ENCODE measurements around the gene CALD1. TPM values are rescaled to one million over a fixed set of nuclear protein-coding genes. Genes with fewer than 3 reads are reported as not detected.
A peak's percentile ranks its signal among the peaks of the same experiment; 100 is the strongest.

Gene CALD1
- total and polyA plus RNA-seq, 10 donors: 42.4 to 333 (median 212) TPM

DNA sequence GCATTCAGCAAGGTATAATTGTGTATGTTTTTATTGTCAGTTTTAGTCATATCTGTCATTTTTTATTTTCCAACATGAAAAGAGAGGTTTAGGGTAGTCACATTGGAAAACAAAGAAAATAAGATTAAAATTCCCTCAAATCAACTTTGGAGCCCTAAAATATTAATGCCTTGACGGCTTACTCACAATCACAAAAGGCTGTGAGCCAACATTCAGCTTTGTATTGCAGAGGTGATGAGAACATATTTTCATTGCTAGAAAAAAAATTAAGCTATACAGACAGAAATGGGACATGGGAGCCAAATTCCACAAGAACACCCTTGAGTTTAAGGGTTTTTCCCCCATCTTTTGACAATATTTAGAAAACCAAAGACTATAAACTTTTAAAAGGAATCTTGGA, 30.2 kb downstream of the CALD1 start:
- TF ChIP-seq, protein P1, sequence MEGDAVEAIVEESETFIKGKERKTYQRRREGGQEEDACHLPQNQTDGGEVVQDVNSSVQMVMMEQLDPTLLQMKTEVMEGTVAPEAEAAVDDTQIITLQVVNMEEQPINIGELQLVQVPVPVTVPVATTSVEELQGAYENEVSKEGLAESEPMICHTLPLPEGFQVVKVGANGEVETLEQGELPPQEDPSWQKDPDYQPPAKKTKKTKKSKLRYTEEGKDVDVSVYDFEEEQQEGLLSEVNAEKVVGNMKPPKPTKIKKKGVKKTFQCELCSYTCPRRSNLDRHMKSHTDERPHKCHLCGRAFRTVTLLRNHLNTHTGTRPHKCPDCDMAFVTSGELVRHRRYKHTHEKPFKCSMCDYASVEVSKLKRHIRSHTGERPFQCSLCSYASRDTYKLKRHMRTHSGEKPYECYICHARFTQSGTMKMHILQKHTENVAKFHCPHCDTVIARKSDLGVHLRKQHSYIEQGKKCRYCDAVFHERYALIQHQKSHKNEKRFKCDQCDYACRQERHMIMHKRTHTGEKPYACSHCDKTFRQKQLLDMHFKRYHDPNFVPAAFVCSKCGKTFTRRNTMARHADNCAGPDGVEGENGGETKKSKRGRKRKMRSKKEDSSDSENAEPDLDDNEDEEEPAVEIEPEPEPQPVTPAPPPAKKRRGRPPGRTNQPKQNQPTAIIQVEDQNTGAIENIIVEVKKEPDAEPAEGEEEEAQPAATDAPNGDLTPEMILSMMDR (IDR thresholded peaks at IDR 0.05 in 8 of 11, conservative IDR thresholded peaks at IDR 0.05 in 3 of 11): no peak
- TF ChIP-seq POLR2A (IDR thresholded peaks at IDR 0.05): no peak
- Histone ChIP-seq H3K27me3 (replicated peaks in 1 of 7) (peaks cover 0 to 5% (median 0%) of the 10 kb centered on the region in 7 donors), H3K4me1 (peaks cover 0 to 33% (median 6%) of the 10 kb centered on the region in 6 donors), H3K9me3 (no peaks in the 10 kb centered on the region), H3K36me3 (no peaks in the 10 kb centered on the region), H3K4me3 (no peak overlapping the region), H3K27ac (no peak overlapping the region)
- 71 to 89% (median 81%) methylated on average over 1 of the region's 1 CpG for WGBS, 5 donors
- DNase-seq: no peak
- intact Hi-C loops (cut with DNase I; ENCODE audit: low total_unique reads): no loop called here

DNA sequence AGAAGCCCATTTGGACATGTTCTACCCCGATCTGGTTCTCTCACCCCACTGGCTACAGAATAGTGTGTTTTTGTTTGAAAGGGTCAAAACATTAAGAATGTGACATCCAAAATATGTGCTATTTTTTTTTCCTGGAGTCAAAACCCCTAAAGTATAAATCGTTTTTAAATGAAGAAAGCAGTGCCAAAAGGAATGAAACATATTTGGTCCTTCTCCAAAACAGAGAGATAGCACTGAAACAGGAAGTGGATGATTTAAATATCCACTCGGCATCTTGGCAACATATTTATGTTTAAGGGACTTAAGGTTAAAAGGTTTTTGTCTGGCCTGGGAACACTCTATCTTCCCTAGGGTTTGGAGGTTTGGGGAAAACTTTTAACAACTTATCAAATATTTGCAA, 32.3 kb downstream of the CALD1 start:
- H3K4me1 ChIP-seq: peaks cover 0 to 26% (median 6%) of the 10 kb centered on the region in 6 donors
- TF ChIP-seq POLR2AphosphoS5 (IDR thresholded peaks at IDR 0.05) (no peak), POLR2A (IDR thresholded peaks at IDR 0.05) (no peak)
- TF ChIP-seq, protein P1 (IDR thresholded peaks at IDR 0.05 in 8 of 11, conservative IDR thresholded peaks at IDR 0.05 in 3 of 11): no peak
- H3K27me3 ChIP-seq (replicated peaks in 1 of 7): peaks cover 0 to 5% (median 0%) of the 10 kb centered on the region in 7 donors
- H3K27ac ChIP-seq: peak overlapping the region in 3 of 8 donors; percentile 21 to 52 (median 21)
- WGBS, 5 donors: 36 to 57% (median 44%) methylated on average over 3 of the region's 3 CpGs
- no peak for DNase-seq
- H3K4me3 ChIP-seq: no peak overlapping the region
- H3K9me3 ChIP-seq: no peaks in the 10 kb centered on the region
- no peaks in the 10 kb centered on the region for H3K36me3 ChIP-seq
- intact Hi-C loops (cut with DNase I; ENCODE audit: low total_unique reads): no loop called here

DNA sequence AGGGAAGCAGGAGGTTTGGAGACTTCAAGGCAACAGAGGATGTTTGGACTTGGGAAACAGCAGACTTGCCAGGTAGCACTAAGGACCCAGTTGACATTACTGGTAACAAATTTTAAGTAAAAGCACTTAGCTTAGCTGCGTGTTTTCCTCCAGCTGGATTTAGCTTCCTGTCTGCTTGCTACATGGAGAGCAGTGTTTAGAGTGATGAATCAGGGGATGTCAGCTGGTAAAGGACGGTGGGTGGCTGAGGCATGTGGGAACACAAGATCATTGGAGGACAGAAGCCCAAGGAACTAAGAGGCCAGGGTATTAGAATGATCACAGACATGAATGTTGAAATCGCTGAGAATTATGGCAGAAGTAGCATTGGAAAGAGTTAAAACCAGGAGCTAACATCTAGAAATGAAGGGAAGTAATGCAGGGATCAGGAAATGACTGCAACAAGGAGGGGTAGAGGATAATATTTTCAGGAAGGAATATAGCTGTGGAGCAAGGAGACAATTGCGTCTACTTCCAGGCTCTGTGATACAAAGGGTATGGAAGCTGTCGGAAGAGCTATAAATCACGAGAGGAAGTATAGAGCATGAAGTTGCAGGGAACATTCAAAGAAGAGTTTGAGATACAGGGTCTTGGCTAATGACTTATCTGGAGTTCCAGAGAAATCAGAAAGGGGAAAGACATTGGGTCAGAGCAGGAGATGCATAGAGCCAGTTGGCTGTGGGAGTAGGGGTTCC, 34.4 kb downstream of the CALD1 start:
- Histone ChIP-seq H3K27me3 (replicated peaks in 1 of 7) (peaks cover 0 to 5% (median 0%) of the 10 kb centered on the region in 7 donors), H3K4me1 (peaks cover 0 to 26% (median 6%) of the 10 kb centered on the region in 6 donors), H3K9me3 (no peaks in the 10 kb centered on the region), H3K4me3 (no peak overlapping the region), H3K27ac (peak overlapping the region in 5 of 8 donors; percentile 33 to 52 (median 42)), H3K36me3 (peaks cover 0 to under 1% (median 0%) of the 10 kb centered on the region in 6 donors)
- no peak for DNase-seq
- 48 to 65% (median 60%) methylated on average over 6 of the region's 6 CpGs for WGBS, 5 donors
- intact Hi-C loops (cut with DNase I; ENCODE audit: low total_unique reads): no loop called here
- TF ChIP-seq POLR2AphosphoS5 (IDR thresholded peaks at IDR 0.05): peak in 1 of 3 donors; percentile 31
- TF ChIP-seq, protein P1 (IDR thresholded peaks at IDR 0.05 in 8 of 11, conservative IDR thresholded peaks at IDR 0.05 in 3 of 11): no peak

DNA sequence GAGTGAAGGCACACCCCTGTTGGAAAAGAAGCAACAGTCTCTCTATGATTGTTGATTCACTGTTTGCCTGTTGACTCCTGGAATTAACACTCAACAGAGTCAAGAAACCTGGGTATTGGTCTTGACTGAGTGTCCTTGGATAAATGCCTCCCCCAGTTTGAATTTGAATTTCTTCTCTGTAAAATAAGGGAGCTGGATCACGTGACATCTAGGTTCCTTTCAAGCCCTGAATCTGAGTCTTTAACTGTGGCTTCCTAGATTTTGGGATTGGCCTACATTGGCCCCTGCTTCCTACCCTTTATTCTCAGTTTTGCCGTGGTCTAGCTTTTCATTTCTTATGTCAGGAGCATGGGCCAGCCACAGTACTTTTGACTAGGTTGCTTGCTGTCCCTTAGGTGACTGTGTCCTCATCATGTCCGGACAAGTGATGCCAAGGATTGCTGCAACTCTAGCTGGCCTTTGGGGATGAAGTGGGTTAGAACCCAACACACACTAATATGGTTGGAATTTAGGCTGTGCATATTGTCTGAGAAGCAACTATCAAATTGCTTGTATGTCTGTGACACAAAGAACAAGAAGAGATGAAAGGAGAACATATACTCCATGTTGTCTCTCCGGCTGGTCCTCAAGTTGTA, 35.4 kb downstream of the CALD1 start:
- no peak for TF ChIP-seq POLR2AphosphoS5 (IDR thresholded peaks at IDR 0.05)
- TF ChIP-seq, protein P1 (IDR thresholded peaks at IDR 0.05 in 8 of 11, conservative IDR thresholded peaks at IDR 0.05 in 3 of 11): no peak
- TF ChIP-seq POLR2A (IDR thresholded peaks at IDR 0.05): no peak
- peaks cover 0 to 8% (median 0%) of the 10 kb centered on the region in 6 donors for H3K36me3 ChIP-seq
- no peaks in the 10 kb centered on the region for H3K9me3 ChIP-seq
- DNase-seq: no peak
- peaks cover 0 to 5% (median 0%) of the 10 kb centered on the region in 7 donors for H3K27me3 ChIP-seq (replicated peaks in 1 of 7)
- peaks cover 0 to 26% (median 6%) of the 10 kb centered on the region in 6 donors for H3K4me1 ChIP-seq
- intact Hi-C loops (cut with DNase I; ENCODE audit: low total_unique reads): no loop called here
- H3K4me3 ChIP-seq: no peak overlapping the region
- peak overlapping the region in 6 of 8 donors; percentile 9 to 52 (median 32) for H3K27ac ChIP-seq
- WGBS, 5 donors: 63 to 95% (median 84%) methylated on average over 4 of the region's 4 CpGs

Data from spleen (tissue), 11 donors.